Upper lobe of right lung (tissue), 1 donor: ENCODE measurements around the gene WNT10A. TPM values are rescaled to one million over a fixed set of nuclear protein-coding genes. Genes with fewer than 3 reads are reported as not detected.

ENCODE experiments used
- ATAC-seq: fragments of 200-7000 bp; cut with Tn5 transposase; one replicate; pipeline ENCODE4 v1.9.1; 2020; ENCODE audit warnings: mild to moderate bottlenecking, moderate library complexity
- DNase-seq: peaks from one replicate; pipeline ENCODE4 v3.0.0-alpha.2; 2020
- H3K27ac ChIP-seq: fragments of 200-600 bp; one replicate; pipeline ENCODE4 v1.8.0; 2022
- H3K27me3 ChIP-seq: fragments of 200-600 bp; one replicate; pipeline ENCODE4 v1.8.0; 2022; ENCODE audit warnings: mild to moderate bottlenecking
- H3K36me3 ChIP-seq: fragments of 200-600 bp; one replicate; pipeline ENCODE4 v1.8.0; 2022
- H3K4me1 ChIP-seq: fragments of 200-600 bp; one replicate; pipeline ENCODE4 v1.8.0; 2022
- H3K4me3 ChIP-seq: fragments of 200-600 bp; one replicate; pipeline ENCODE4 v1.8.0; 2022; ENCODE audit warnings: mild to moderate bottlenecking
- H3K9me3 ChIP-seq: fragments of 200-600 bp; one replicate; pipeline ENCODE4 v1.8.0; 2022
- intact Hi-C: fragments of 100-400 bp; cut with DNase I; formaldehyde crosslinking; loops from one replicate; pipeline ENCODE4 v1.11.0; 2022
- total RNA-seq: library from RNA; stranded (reverse); fragmentation: NEBNext Ultra II Directional; extraction: Animal tissue kit (Norgen Biotek cat#: 25700); gene quantifications from one replicate; pipeline ENCODE4 v1.2.1, GENCODE V29; 2021
- TF ChIP-seq, protein P1 (sequence below): fragments of 200-600 bp; IDR thresholded peaks from one replicate; pipeline ENCODE4 v1.8.0; 2022; ENCODE audit warnings: antibody characterized with exemption
- donor health status: DM: no; HTN: yes; CAD: no; lungs with severe emphysema.

WNT10A gene
- total RNA-seq, 1 donor from 2014 or later = 0.90 TPM

DNA sequence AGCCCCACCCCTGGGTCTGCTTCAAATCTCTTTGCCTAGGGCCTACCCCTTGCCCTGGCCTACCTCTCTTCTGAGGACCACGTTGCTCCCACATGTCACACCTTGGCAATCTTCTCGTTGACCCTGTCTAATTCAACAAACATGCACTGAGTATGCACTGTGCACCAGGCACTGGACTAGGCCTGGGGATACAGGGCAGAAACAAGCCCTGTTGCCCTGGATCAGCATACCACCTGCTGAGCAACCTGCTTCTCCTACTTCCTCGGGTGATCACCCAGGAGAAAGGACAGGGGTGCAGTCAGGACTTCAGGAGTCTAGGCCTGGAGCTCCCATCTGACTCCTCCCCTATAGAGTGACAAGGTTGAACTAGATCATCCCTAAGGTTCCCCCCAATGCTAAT is 9.7 kb downstream of the WNT10A start:
- H3K4me1 ChIP-seq = peaks cover 6% of the 10 kb centered on the region
- DNase-seq = no peak
- H3K4me3 ChIP-seq = no peak overlapping the region
- TF ChIP-seq, protein P1, sequence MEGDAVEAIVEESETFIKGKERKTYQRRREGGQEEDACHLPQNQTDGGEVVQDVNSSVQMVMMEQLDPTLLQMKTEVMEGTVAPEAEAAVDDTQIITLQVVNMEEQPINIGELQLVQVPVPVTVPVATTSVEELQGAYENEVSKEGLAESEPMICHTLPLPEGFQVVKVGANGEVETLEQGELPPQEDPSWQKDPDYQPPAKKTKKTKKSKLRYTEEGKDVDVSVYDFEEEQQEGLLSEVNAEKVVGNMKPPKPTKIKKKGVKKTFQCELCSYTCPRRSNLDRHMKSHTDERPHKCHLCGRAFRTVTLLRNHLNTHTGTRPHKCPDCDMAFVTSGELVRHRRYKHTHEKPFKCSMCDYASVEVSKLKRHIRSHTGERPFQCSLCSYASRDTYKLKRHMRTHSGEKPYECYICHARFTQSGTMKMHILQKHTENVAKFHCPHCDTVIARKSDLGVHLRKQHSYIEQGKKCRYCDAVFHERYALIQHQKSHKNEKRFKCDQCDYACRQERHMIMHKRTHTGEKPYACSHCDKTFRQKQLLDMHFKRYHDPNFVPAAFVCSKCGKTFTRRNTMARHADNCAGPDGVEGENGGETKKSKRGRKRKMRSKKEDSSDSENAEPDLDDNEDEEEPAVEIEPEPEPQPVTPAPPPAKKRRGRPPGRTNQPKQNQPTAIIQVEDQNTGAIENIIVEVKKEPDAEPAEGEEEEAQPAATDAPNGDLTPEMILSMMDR = no peak
- peaks cover 28% of the 10 kb centered on the region for H3K27me3 ChIP-seq
- no peaks in the 10 kb centered on the region for H3K36me3 ChIP-seq
- intact Hi-C loops = no loop called here
- ATAC-seq = no peak
- H3K9me3 ChIP-seq = no peaks in the 10 kb centered on the region
- H3K27ac ChIP-seq = no peak overlapping the region

DNA sequence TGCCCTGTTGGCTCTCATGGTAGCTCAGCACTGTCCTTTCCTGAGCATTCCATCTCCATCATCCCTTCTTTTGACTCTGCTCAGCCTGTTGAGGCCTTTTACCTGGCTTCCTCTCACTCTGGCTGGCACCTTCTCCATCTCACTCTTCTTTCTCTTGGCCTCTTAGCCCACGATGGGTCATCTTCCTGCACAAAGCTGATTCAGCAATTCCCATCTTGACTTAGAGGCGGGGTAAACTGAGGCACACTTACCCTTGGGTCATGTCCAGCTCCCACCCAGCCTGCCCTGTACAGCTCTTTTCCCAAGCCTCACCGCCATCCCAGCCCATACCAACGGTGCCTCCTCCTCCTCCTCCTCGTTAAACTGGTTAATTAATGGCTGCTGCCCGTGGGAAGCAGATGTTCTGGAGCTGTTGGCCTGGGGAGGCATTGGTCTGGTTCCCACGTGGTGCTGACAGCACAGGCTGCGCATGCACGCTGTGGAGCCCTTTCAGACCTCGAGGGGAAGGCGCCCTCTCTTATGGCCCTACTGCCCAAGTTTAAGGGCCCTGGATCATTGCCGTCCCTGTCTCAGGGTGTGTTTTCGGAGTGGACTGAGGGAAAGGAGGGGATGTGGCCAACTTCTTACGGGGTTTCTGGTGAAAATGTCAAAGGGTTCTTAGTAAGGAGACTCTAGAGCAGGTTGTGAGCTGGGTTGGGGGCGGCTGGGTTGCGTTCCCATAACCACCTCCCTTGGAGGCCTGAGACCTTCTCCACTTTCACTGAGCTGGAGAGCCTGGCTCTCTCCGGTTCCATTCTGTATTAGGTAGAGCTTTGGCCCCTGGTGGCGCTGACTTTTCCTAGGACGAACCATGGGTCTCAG is 10.9 kb downstream of the WNT10A start:
- Histone ChIP-seq H3K36me3 (no peaks in the 10 kb centered on the region), H3K4me3 (no peak overlapping the region), H3K9me3 (no peaks in the 10 kb centered on the region), H3K27ac (no peak overlapping the region), H3K4me1 (peaks cover 6% of the 10 kb centered on the region), H3K27me3 (peaks cover 39% of the 10 kb centered on the region)
- DNase-seq = no peak
- no peak for ATAC-seq
- TF ChIP-seq, protein P1 = no peak
- intact Hi-C loops = no loop called here

DNA sequence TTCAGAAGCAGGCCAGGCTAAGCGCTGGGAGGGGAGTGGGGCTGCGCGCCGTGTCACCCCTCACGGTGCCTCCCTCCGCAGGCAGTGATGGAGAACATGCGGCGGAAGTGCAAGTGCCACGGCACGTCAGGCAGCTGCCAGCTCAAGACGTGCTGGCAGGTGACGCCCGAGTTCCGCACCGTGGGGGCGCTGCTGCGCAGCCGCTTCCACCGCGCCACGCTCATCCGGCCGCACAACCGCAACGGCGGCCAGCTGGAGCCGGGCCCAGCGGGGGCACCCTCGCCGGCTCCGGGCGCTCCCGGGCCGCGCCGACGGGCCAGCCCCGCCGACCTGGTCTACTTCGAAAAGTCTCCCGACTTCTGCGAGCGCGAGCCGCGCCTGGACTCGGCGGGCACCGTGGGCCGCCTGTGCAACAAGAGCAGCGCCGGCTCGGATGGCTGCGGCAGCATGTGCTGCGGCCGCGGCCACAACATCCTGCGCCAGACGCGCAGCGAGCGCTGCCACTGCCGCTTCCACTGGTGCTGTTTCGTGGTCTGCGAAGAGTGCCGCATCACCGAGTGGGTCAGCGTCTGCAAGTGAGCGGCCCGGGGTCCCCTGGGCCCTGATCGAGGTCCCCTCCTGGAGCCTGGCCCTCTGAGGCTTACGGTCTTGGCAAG is 12.2 kb downstream of the WNT10A start:
- Histone ChIP-seq H3K4me1 (peaks cover 10% of the 10 kb centered on the region), H3K27me3 (peaks cover 52% of the 10 kb centered on the region), H3K36me3 (no peaks in the 10 kb centered on the region), H3K4me3 (peak overlapping the region; percentile 42), H3K9me3 (no peaks in the 10 kb centered on the region), H3K27ac (no peak overlapping the region)
- ATAC-seq (peak; percentile 84), DNase-seq (peak; percentile 88)
- intact Hi-C loops = no loop called here
- TF ChIP-seq, protein P1 = peak; percentile 47

DNA sequence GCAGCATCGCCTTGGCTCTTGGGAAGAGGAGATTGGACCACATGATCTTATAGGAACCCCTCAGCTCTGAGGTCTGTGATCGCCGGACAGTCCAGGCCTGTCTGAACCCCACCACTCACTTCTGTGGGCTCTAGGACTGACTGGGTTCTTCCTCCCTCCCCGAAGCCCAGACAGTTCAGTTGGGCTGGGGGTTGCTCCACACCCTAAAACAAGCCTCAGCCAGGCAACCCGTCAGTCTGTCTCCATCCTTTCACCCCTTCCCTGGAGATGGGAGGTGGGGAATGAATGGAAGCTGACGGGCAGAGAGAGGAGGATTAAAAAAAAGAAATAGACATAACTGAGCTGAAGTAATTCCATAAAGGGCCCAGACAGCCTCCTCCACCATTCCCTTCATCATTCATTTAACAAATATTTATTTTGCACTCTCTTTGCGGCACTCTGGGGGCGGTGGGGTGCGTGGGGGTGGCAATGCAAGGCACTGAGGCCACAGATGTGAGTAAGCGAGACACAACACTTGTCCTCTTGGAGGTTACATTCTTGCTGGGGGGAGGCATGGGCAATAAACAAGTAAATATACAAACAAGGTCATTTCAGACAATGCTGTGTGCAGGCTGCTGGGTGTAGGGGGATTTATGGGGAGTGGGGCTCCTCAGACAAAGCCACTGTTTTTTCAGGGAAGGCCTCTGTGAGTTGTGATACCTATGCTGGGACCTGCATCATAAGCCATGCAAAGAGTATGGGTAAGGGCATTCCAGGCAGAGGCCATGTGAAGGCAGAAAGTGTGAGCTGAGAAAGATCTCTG is 12.9 kb downstream of the WNT10A start:
- TF ChIP-seq, protein P1 = no peak
- intact Hi-C loops = no loop called here
- peaks cover 17% of the 10 kb centered on the region for H3K4me1 ChIP-seq
- ATAC-seq = no peak
- H3K4me3 ChIP-seq = peak overlapping the region; percentile 42
- no peaks in the 10 kb centered on the region for H3K36me3 ChIP-seq
- H3K27ac ChIP-seq = no peak overlapping the region
- no peak for DNase-seq
- peaks cover 59% of the 10 kb centered on the region for H3K27me3 ChIP-seq
- H3K9me3 ChIP-seq = no peaks in the 10 kb centered on the region

DNA sequence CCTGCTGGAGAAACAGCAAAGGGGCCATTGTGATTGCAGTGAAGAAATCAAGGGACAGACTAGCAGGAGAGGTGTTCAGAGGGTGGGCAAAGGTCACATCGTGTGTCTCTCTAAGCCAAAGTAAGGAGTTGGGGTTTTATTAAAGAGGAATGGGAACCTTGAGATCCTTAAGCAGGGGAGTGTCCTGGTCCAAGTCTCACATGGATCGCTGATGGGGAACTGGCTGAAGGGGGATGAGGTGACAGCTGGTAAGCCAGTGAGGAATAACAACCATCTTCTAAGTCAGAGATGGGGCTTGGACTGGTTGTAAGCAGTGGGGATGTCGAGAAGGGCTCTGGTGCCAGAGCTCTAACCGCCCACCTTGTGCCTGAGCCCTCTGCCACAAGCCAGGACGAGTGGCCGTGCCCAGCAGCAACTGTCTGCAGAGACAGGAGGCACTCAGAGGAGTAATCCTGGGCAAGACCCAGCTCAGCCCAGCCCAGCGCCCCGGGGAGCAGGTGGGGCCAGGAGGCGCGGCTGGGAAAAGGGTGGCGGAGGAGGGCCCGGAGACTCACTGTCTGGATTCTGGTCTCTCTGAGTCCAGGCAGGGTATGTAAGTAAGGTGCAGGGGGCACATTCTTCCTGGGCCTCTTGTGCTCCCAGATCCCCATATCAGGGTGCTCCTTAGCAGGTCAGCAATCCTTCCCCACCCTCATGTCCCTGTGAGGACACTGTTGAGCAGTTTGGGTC is 13.7 kb downstream of the WNT10A start:
- intact Hi-C loops = no loop called here
- H3K27me3 ChIP-seq = peaks cover 67% of the 10 kb centered on the region
- no peak overlapping the region for H3K4me3 ChIP-seq
- H3K4me1 ChIP-seq = peaks cover 18% of the 10 kb centered on the region
- ATAC-seq = no peak
- DNase-seq = no peak
- H3K9me3 ChIP-seq = no peaks in the 10 kb centered on the region
- TF ChIP-seq, protein P1 = no peak
- no peak overlapping the region for H3K27ac ChIP-seq
- no peaks in the 10 kb centered on the region for H3K36me3 ChIP-seq
